GM12874 (cell line): ENCODE measurements around the gene PACRG.

Experiments used
- TF ChIP-seq, protein P1 (sequence below): IDR thresholded peaks from 2 replicates; pipeline ENCODE4 v1.5.1; 2011; ENCODE audit warnings: low read depth, mild to moderate bottlenecking, control low read depth, low read length, moderate library complexity; ENCODE audit not compliant: insufficient read depth

PACRG gene

DNA sequence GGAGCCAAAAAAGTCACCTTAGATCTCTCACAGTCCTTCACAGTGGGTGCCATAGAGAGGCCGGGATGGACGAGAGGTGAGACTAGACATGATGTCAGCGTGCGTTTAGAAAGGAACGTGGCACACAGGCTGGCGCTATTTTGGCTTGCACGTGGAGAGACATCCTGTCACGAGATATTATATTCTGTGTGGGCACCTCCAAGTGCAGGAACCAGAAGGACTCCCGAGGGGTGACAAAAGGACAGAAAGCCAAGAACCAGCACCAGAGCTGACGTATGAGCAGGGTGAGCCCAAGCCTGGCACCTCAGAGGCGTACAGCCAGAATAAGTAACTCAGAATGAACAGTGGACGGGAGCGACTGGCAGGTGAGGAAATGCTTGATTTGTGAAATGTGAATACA is 636.9 kb downstream of the PACRG start:
- TF ChIP-seq, protein P1, sequence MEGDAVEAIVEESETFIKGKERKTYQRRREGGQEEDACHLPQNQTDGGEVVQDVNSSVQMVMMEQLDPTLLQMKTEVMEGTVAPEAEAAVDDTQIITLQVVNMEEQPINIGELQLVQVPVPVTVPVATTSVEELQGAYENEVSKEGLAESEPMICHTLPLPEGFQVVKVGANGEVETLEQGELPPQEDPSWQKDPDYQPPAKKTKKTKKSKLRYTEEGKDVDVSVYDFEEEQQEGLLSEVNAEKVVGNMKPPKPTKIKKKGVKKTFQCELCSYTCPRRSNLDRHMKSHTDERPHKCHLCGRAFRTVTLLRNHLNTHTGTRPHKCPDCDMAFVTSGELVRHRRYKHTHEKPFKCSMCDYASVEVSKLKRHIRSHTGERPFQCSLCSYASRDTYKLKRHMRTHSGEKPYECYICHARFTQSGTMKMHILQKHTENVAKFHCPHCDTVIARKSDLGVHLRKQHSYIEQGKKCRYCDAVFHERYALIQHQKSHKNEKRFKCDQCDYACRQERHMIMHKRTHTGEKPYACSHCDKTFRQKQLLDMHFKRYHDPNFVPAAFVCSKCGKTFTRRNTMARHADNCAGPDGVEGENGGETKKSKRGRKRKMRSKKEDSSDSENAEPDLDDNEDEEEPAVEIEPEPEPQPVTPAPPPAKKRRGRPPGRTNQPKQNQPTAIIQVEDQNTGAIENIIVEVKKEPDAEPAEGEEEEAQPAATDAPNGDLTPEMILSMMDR: no peak
